ENCODE data around the gene RAPGEF6.

The RAPGEF6 gene, protein sequence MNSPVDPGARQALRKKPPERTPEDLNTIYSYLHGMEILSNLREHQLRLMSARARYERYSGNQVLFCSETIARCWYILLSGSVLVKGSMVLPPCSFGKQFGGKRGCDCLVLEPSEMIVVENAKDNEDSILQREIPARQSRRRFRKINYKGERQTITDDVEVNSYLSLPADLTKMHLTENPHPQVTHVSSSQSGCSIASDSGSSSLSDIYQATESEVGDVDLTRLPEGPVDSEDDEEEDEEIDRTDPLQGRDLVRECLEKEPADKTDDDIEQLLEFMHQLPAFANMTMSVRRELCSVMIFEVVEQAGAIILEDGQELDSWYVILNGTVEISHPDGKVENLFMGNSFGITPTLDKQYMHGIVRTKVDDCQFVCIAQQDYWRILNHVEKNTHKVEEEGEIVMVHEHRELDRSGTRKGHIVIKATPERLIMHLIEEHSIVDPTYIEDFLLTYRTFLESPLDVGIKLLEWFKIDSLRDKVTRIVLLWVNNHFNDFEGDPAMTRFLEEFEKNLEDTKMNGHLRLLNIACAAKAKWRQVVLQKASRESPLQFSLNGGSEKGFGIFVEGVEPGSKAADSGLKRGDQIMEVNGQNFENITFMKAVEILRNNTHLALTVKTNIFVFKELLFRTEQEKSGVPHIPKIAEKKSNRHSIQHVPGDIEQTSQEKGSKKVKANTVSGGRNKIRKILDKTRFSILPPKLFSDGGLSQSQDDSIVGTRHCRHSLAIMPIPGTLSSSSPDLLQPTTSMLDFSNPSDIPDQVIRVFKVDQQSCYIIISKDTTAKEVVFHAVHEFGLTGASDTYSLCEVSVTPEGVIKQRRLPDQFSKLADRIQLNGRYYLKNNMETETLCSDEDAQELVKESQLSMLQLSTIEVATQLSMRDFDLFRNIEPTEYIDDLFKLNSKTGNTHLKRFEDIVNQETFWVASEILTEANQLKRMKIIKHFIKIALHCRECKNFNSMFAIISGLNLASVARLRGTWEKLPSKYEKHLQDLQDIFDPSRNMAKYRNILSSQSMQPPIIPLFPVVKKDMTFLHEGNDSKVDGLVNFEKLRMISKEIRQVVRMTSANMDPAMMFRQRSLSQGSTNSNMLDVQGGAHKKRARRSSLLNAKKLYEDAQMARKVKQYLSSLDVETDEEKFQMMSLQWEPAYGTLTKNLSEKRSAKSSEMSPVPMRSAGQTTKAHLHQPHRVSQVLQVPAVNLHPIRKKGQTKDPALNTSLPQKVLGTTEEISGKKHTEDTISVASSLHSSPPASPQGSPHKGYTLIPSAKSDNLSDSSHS (N-terminal part only)

DNA sequence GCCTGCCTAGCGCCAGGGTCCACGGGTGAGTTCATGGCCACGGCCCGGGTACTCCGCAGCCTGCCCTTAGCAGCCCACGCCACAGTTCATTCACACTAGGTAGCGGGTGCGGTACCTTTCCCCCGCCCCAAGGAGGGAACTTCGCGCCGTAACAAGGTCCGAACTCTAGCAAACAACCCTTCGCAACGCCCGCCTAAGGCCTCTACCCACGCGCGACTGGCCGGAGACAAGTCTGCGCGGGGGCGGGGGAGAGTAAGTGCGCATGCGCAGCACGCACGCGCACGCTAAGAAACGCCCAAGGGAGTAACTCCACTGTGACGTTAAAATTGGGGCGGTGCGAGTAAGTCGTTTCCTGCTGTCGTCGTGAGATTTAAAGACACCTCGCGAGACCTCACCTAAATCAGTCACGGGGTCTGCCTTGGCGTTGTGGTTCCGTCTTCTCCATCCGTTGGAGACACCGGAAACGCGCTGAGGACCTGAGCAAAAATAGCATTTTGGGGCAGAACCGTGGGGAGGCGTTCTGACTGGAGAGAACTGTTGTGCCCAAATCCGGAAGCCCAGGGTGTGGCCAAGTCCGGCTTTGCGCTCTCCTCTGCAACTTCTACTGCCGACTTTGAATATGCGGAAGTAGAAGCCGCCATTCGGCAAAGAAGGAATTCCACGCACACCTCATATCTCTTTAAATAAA lies at the start of gene RAPGEF6:
TSS of gene RAPGEF6 (minus strand) at position 234 of the 688 bp plus-strand sequence. CDS start at position 35, 199 bp downstream.
- no peaks in the 10 kb centered on the region for H3K27me3 ChIP-seq (ENCODE audit: insufficient read depth, low read length, poor library complexity, severe bottlenecking)
- peaks cover 61% of the 10 kb centered on the region for H3K4me1 ChIP-seq (ENCODE audit: insufficient read depth, low read length, poor library complexity, severe bottlenecking)
- H3K36me3 ChIP-seq (ENCODE audit: insufficient read depth, low read length), result no peaks in the 10 kb centered on the region
- H3K4me2 ChIP-seq (ENCODE audit: low read depth, low read length, poor library complexity, severe bottlenecking), result peak within 1 kb of the TSS; percentile 88
- H3F3A ChIP-seq (ENCODE audit: low read depth), result peaks cover 9% of the 10 kb centered on the region
- peaks cover 24% of the 10 kb centered on the region for H4K20me1 ChIP-seq (ENCODE audit: insufficient read depth, low read length, poor library complexity, severe bottlenecking)
- no peaks in the 10 kb centered on the region for H3K9me2 ChIP-seq (replicated peaks; ENCODE audit: low read depth, low read length)
- no peak for TF ChIP-seq EZH2phosphoT487 (IDR thresholded peaks at IDR 0.05; ENCODE audit: borderline replicate concordance)
- TF ChIP-seq, protein P1, sequence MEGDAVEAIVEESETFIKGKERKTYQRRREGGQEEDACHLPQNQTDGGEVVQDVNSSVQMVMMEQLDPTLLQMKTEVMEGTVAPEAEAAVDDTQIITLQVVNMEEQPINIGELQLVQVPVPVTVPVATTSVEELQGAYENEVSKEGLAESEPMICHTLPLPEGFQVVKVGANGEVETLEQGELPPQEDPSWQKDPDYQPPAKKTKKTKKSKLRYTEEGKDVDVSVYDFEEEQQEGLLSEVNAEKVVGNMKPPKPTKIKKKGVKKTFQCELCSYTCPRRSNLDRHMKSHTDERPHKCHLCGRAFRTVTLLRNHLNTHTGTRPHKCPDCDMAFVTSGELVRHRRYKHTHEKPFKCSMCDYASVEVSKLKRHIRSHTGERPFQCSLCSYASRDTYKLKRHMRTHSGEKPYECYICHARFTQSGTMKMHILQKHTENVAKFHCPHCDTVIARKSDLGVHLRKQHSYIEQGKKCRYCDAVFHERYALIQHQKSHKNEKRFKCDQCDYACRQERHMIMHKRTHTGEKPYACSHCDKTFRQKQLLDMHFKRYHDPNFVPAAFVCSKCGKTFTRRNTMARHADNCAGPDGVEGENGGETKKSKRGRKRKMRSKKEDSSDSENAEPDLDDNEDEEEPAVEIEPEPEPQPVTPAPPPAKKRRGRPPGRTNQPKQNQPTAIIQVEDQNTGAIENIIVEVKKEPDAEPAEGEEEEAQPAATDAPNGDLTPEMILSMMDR (conservative IDR thresholded peaks at IDR 0.05; ENCODE audit: low read length), result no peak
- peaks cover 49% of the 10 kb centered on the region for H3K79me2 ChIP-seq (ENCODE audit: insufficient read depth, low read length)
- no peaks in the 10 kb centered on the region for H3K9me3 ChIP-seq (ENCODE audit: insufficient read depth, low read depth, low read length)
- H3K4me3 ChIP-seq (ENCODE audit: low read length, poor library complexity, severe bottlenecking), result peak within 1 kb of the TSS; percentile 92
- H2AFZ ChIP-seq (ENCODE audit: low read length), result peak within 1 kb of the TSS; percentile 60
- peak within 1 kb of the TSS; percentile 98 for H3K9ac ChIP-seq (ENCODE audit: low read depth, low read length, poor library complexity, severe bottlenecking)

DNA sequence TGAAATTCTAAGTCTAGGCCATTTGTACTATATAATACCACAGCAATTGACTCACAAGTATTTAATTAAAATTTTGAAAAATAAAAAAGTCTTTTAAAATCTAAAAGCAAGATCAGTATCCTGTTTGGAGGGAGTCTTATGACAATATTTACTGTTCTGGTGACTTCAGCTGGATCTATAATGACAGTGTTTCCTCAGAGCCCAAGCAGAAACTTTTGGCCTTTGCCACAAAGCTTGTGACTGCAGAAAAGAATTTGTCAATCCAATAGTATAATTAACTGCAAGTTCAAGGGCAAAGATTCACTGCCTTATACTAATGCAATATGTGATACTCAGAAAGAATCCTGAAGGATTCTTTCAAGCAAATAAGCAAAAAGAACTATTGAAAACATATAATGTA lies 49.6 kb upstream of the RAPGEF6 start:
- H3K4me2 ChIP-seq (ENCODE audit: low read depth, low read length, poor library complexity, severe bottlenecking), result no peak overlapping the region
- no peak for TF ChIP-seq EZH2phosphoT487 (IDR thresholded peaks at IDR 0.05; ENCODE audit: borderline replicate concordance)
- TF ChIP-seq, protein P1 (conservative IDR thresholded peaks at IDR 0.05; ENCODE audit: low read length), result no peak
- no peaks in the 10 kb centered on the region for H3K27me3 ChIP-seq (ENCODE audit: insufficient read depth, low read length, poor library complexity, severe bottlenecking)
- H2AFZ ChIP-seq (ENCODE audit: low read length), result no peak overlapping the region
- no peaks in the 10 kb centered on the region for H3K9me2 ChIP-seq (replicated peaks; ENCODE audit: low read depth, low read length)
- no peaks in the 10 kb centered on the region for H3K4me1 ChIP-seq (ENCODE audit: insufficient read depth, low read length, poor library complexity, severe bottlenecking)
- H3K4me3 ChIP-seq (ENCODE audit: low read length, poor library complexity, severe bottlenecking), result no peak overlapping the region
- peaks cover 14% of the 10 kb centered on the region; the same call in 1 of the 2 replicates for H3K36me3 ChIP-seq (ENCODE audit: insufficient read depth, low read length)
- H3K9me3 ChIP-seq (ENCODE audit: insufficient read depth, low read depth, low read length), result no peaks in the 10 kb centered on the region
- H3K79me2 ChIP-seq (ENCODE audit: insufficient read depth, low read length), result no peaks in the 10 kb centered on the region
- no peaks in the 10 kb centered on the region for H3F3A ChIP-seq (ENCODE audit: low read depth)
- H3K9ac ChIP-seq (ENCODE audit: low read depth, low read length, poor library complexity, severe bottlenecking), result no peak overlapping the region
- H4K20me1 ChIP-seq (ENCODE audit: insufficient read depth, low read length, poor library complexity, severe bottlenecking), result no peaks in the 10 kb centered on the region

DNA sequence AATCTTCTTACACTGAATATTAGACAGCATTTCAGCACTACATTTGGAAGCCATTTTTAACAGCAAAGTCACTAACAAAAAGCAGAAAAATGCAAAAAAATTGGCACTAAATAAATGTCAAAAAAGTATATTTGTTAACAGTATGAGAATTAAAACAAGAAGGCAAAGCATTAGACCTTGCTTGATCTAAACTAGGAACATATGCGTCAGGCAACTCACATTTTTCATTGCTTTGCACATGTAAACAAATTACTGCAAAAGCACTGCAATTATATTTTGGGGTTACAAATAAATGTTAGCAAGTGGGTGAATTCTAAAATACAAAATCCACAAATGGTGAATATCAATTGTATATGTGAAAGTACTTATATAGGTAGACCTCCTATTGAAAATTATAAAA lies 49.0 kb upstream of the RAPGEF6 start:
- Histone ChIP-seq H3K4me2 (ENCODE audit: low read depth, low read length, poor library complexity, severe bottlenecking) (no peak overlapping the region), H2AFZ (ENCODE audit: low read length) (no peak overlapping the region), H4K20me1 (ENCODE audit: insufficient read depth, low read length, poor library complexity, severe bottlenecking) (no peaks in the 10 kb centered on the region), H3F3A (ENCODE audit: low read depth) (no peaks in the 10 kb centered on the region), H3K36me3 (ENCODE audit: insufficient read depth, low read length) (peaks cover 10% of the 10 kb centered on the region; the same call in 1 of the 2 replicates), H3K9ac (ENCODE audit: low read depth, low read length, poor library complexity, severe bottlenecking) (no peak overlapping the region), H3K9me2 (replicated peaks; ENCODE audit: low read depth, low read length) (no peaks in the 10 kb centered on the region), H3K4me1 (ENCODE audit: insufficient read depth, low read length, poor library complexity, severe bottlenecking) (no peaks in the 10 kb centered on the region), H3K9me3 (ENCODE audit: insufficient read depth, low read depth, low read length) (no peaks in the 10 kb centered on the region), H3K79me2 (ENCODE audit: insufficient read depth, low read length) (no peaks in the 10 kb centered on the region), H3K27me3 (ENCODE audit: insufficient read depth, low read length, poor library complexity, severe bottlenecking) (no peaks in the 10 kb centered on the region), H3K4me3 (ENCODE audit: low read length, poor library complexity, severe bottlenecking) (no peak overlapping the region)
- TF ChIP-seq, protein P1 (conservative IDR thresholded peaks at IDR 0.05; ENCODE audit: low read length), result no peak
- no peak for TF ChIP-seq EZH2phosphoT487 (IDR thresholded peaks at IDR 0.05; ENCODE audit: borderline replicate concordance)
